GM12891 (cell line): ENCODE data around the gene NLRP10.

ENCODE experiments used
- POLR2A ChIP-seq: IDR thresholded peaks from 2 replicates; pipeline ENCODE4 v1.6.1; 2011; ENCODE audit warnings: low read depth, low read length, control low read depth
- POLR2AphosphoS5 ChIP-seq: IDR thresholded peaks from 2 replicates; pipeline ENCODE4 v1.6.1; 2011; ENCODE audit warnings: low read depth, low read length, control low read depth
- POU2F2 ChIP-seq: IDR thresholded peaks from 2 replicates; pipeline ENCODE4 v1.6.1; 2011; ENCODE audit warnings: low read depth, mild to moderate bottlenecking, control low read depth, low read length, moderate library complexity
- TAF1 ChIP-seq: IDR thresholded peaks from 2 replicates; pipeline ENCODE4 v1.6.1; 2011; ENCODE audit warnings: low read depth, low read length, control low read depth

DNA sequence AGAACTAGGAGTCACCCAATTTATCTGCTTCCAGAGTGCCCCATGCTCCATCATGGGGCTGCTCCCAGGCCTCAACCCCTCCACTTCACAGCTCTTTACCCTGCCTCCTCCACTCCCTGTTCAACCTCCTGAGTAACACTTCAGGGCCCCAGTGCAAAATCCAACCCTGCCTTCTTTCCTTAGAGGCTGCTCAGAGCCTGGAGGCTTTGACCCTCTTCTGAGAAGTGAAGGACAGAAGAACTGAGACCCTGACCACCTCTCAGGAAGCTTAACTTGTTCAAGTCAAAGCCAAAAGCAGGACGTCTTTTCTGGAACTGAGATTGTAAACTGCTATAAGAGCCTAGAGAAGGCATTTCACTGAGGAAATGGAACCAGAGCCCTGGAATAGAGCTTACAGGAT lies 37.4 kb upstream of the NLRP10 start:
- no peak for TF ChIP-seq POU2F2
- no peak for TF ChIP-seq POLR2A
- TF ChIP-seq TAF1 = no peak
- no peak for TF ChIP-seq POLR2AphosphoS5
